PC-9 (cell line): ENCODE results near the gene NAT9. TPM values are rescaled to one million over a fixed set of nuclear protein-coding genes. Genes with fewer than 3 reads are reported as not detected.

ENCODE experiments used
- BruUV-seq: library from RNA; stranded (reverse); fragments of 400-500 nt; replicated peaks from 2 replicates; lab custom pipeline; 2021; lab: Mats Ljungman, UMichigan
- CTCF ChIA-PET: fragments of 300-600 bp; sonication (Branson Sonifier 250); formaldehyde crosslinking; loops from one replicate; lab custom pipeline; 2022; ENCODE audit warnings: antibody characterized with exemption; lab: Charles Lee
- POLR2A ChIA-PET: fragments of 300-600 bp; sonication (Branson Sonifier 250); formaldehyde crosslinking; loops from one replicate; lab custom pipeline; 2022; ENCODE audit warnings: antibody characterized with exemption; ENCODE audit not compliant: unreplicated experiment; lab: Charles Lee
- DNase-seq, 2 experiments: peaks; one replicate each; pipeline versions ENCODE4 v3.0.0 to v3.0.0-alpha.2; 2015 to 2022; ENCODE audit warnings: mixed read lengths in 1 of 2
- H2AFZ ChIP-seq: fragments of 200-600 bp; sonication (generic); 2 replicates; pipeline ENCODE4 v1.8.1; 2017; ENCODE audit warnings: antibody characterized with exemption
- H3F3A ChIP-seq: fragments of 200-600 bp; sonication (generic); 2 replicates; pipeline ENCODE4 v1.8.1; 2017; ENCODE audit warnings: antibody characterized with exemption, mild to moderate bottlenecking, low read depth; ENCODE audit not compliant: insufficient read depth
- H3K27ac ChIP-seq: fragments of 200-600 bp; sonication (generic); 2 replicates; pipeline ENCODE4 v1.6.1; 2016; ENCODE audit warnings: mixed run types
- H3K27me3 ChIP-seq: fragments of 200-600 bp; sonication (generic); 2 replicates; pipeline ENCODE4 v1.6.1; 2016; ENCODE audit warnings: low read depth, mixed run types; ENCODE audit not compliant: insufficient read depth
- H3K36me3 ChIP-seq: fragments of 200-600 bp; sonication (generic); 2 replicates; pipeline ENCODE4 v1.6.1; 2016; ENCODE audit warnings: low read depth, mixed run types
- H3K4me1 ChIP-seq: fragments of 200-600 bp; sonication (generic); replicated peaks from 2 replicates; pipeline ENCODE4 v1.6.1; 2016; ENCODE audit warnings: mixed run types; ENCODE audit not compliant: insufficient read depth
- H3K4me2 ChIP-seq: fragments of 200-600 bp; sonication (generic); 2 replicates; pipeline ENCODE4 v1.6.1; 2017; ENCODE audit warnings: mixed run types
- H3K4me3 ChIP-seq: fragments of 200-600 bp; sonication (generic); 2 replicates; pipeline ENCODE4 v1.6.1; 2016; ENCODE audit warnings: mixed run types
- H3K79me2 ChIP-seq: fragments of 200-600 bp; sonication (generic); 2 replicates; pipeline ENCODE4 v1.6.1; 2017; ENCODE audit warnings: low read depth, mixed run types
- H3K9me2 ChIP-seq: fragments of 200-600 bp; sonication (generic); 2 replicates; pipeline ENCODE4 v1.8.1; 2017; ENCODE audit warnings: mild to moderate bottlenecking; ENCODE audit not compliant: insufficient read depth
- H3K9me3 ChIP-seq: fragments of 200-600 bp; sonication (generic); 2 replicates; pipeline ENCODE4 v1.8.1; 2016; ENCODE audit warnings: low read depth; ENCODE audit not compliant: insufficient read depth
- H4K20me1 ChIP-seq: fragments of 200-600 bp; sonication (generic); 2 replicates; pipeline ENCODE4 v1.8.1; 2017; ENCODE audit not compliant: insufficient read depth
- CTCF ChIP-seq: fragments of 200-600 bp; sonication (generic); conservative IDR thresholded peaks from 2 replicates; pipeline ENCODE4 v1.6.1; 2017; ENCODE audit warnings: mixed run types, antibody characterized with exemption, mild to moderate bottlenecking, moderate library complexity
- EZH2 ChIP-seq: fragments of 200-600 bp; sonication (generic); IDR thresholded peaks from 2 replicates; pipeline ENCODE4 v1.8.0; 2017; ENCODE audit warnings: antibody characterized with exemption, low read depth
- intact Hi-C: fragments of 100-400 bp; cut with micrococcal nuclease; formaldehyde crosslinking; loops from one replicate; pipeline ENCODE4 v1.10.0; 2022; ENCODE audit not compliant: unreplicated experiment
- total RNA-seq: library from RNA; stranded (reverse); gene quantifications from 2 replicates; pipeline ENCODE4 v1.2.3, GENCODE V29; 2021

The NAT9 gene
- total RNA-seq, 1 experiment from 2014 or later: 31.5 TPM

- no peak overlapping the region for H3K27ac ChIP-seq
- H3K79me2 ChIP-seq: peaks cover 76% of the 10 kb centered on the region
- DNase-seq: no peak
- no peak overlapping the region for H3K4me3 ChIP-seq
- peaks cover 47% of the 10 kb centered on the region for H3K4me1 ChIP-seq
- peaks cover 15% of the 10 kb centered on the region for H4K20me1 ChIP-seq
- CTCF ChIA-PET: interaction anchor here (0.6 kb wide), 2 partner anchors 11 to 31 kb away, joined by 3 to 17 read pairs; no protein-coding TSS in a partner anchor
- H3K9me3 ChIP-seq: no peaks in the 10 kb centered on the region
- H2AFZ ChIP-seq: no peak overlapping the region
- no TSS peak for BruUV-seq
- no peaks in the 10 kb centered on the region for H3K9me2 ChIP-seq
- POLR2A ChIA-PET: interaction anchor here (0.6 to 0.7 kb wide), 2 partner anchors 120 to 641 kb away, joined by 3 read pairs; partner anchors contain the start of gene FDXR
- no peaks in the 10 kb centered on the region for H3F3A ChIP-seq
- intact Hi-C loops: no loop called here
- no peaks in the 10 kb centered on the region for H3K27me3 ChIP-seq
- H3K4me2 ChIP-seq: peak overlapping the region; percentile 36
- peaks cover 5% of the 10 kb centered on the region; the same call in 1 of the 2 replicates for H3K36me3 ChIP-seq
- TF ChIP-seq CTCF (no peak), EZH2 (no peak)
Measured at GRCh38 chr17:74752822-74753401, 23.2 kb downstream of the NAT9 start.

GRCh38 chr17:74752415-74752814, 23.7 kb downstream of the NAT9 start:
- BruUV-seq: no TSS peak
- Histone ChIP-seq H2AFZ (no peak overlapping the region), H3K4me1 (peaks cover 42% of the 10 kb centered on the region), H3K27me3 (no peaks in the 10 kb centered on the region), H3K9me3 (no peaks in the 10 kb centered on the region), H3F3A (no peaks in the 10 kb centered on the region), H3K36me3 (peaks cover 5% of the 10 kb centered on the region; the same call in 1 of the 2 replicates), H4K20me1 (peaks cover 15% of the 10 kb centered on the region), H3K27ac (no peak overlapping the region), H3K9me2 (no peaks in the 10 kb centered on the region), H3K4me3 (no peak overlapping the region), H3K79me2 (peaks cover 73% of the 10 kb centered on the region), H3K4me2 (peak overlapping the region; percentile 36)
- CTCF ChIA-PET: interaction anchor here (0.6 kb wide), 1 partner anchor 32 kb away, joined by 17 read pairs; no protein-coding TSS in a partner anchor
- no peak for DNase-seq
- POLR2A ChIA-PET: no interaction called here
- intact Hi-C loops: no loop called here
- TF ChIP-seq CTCF: no peak
- TF ChIP-seq EZH2: no peak

- Histone ChIP-seq H3F3A (peaks cover 9% of the 10 kb centered on the region; the same call in 1 of the 2 replicates), H3K79me2 (peaks cover 62% of the 10 kb centered on the region), H3K4me2 (peak overlapping the region; percentile 97), H3K4me3 (peak overlapping the region; percentile 99), H3K4me1 (peaks cover 32% of the 10 kb centered on the region), H3K9me3 (no peaks in the 10 kb centered on the region), H2AFZ (no peak overlapping the region), H4K20me1 (peaks cover 15% of the 10 kb centered on the region), H3K36me3 (peaks cover 5% of the 10 kb centered on the region; the same call in 1 of the 2 replicates), H3K9me2 (no peaks in the 10 kb centered on the region), H3K27ac (no peak overlapping the region), H3K27me3 (no peaks in the 10 kb centered on the region)
- POLR2A ChIA-PET: interaction anchor here (0.9 kb wide), 1 partner anchor 9 kb away, joined by 7 read pairs; no protein-coding TSS in a partner anchor
- DNase-seq: peak; percentile 62 to 70
- no peak for TF ChIP-seq CTCF
- no peak for TF ChIP-seq EZH2
- CTCF ChIA-PET: interaction anchor here (0.6 to 1.5 kb wide), 5 partner anchors 20 to 199 kb away, joined by 3 to 13 read pairs (median 7); no protein-coding TSS in a partner anchor
- no TSS peak for BruUV-seq
- intact Hi-C loops: loop anchor here (1.0 kb wide), 1 partner anchor 8 kb away; no protein-coding TSS in a partner anchor
Measured at GRCh38 chr17:74750327-74751069, 25.6 kb downstream of the NAT9 start.
